Lung microvascular endothelial cell (primary cell): ENCODE measurements around the gene ABCF2. TPM values are rescaled to one million over a fixed set of nuclear protein-coding genes. Genes with fewer than 3 reads are reported as not detected.

Experiments
- DNase-seq, 2 donors: peaks; one replicate each; pipeline versions ENCODE4 v3.0.0 to v3.0.0-alpha.2; 2010; ENCODE audit warnings: low read depth in 2 of 2
- total RNA-seq: library from RNA; depleted of rRNA; stranded (reverse); fragments of >200 nt; gene quantifications from 2 replicates; pipeline ENCODE4 v1.2.1, GENCODE V29; 2014

The ABCF2 gene
- total RNA-seq, 1 donor from 2014 or later: 39.5 TPM

DNA sequence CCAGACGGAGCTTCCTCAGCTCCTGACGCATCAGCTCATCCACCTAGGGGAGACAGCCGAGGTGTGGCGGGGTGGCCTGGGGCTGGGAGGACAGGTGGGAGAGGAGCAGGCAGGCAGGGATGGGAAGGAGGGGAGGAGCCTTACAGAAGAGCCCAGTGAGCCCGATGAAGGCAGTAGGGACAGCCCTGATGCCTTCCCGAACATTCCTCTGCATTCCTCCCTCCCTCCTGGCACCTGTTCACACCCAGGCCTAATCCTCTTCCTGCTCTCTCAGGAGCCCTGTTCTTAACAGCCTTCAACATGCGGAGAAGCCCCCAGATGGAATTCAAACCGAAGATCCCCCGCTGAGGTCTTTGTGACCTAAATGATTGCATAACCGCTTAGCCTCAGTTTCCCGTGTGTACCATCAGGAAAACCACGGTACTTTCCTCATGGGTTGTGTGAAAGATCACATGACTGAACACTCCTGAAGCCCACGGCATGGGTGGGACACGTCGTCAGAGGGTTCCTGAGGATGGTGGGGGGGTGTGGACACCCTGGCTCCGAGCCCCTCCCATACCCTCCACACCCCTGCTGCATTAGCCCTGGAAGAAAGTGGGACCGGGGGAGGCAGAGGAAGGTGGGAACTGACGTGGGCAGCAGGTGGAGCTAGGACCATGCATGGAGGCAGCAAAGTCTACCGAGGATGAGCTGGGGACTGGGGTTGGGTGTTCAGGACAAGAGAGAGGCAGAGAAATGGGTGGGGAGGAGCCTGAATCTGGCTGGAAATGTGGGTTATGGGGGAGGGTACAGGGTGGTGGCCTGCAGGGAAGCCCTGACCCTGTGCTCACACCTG lies 31.2 kb downstream of the ABCF2 start:
- DNase-seq: no peak

DNA sequence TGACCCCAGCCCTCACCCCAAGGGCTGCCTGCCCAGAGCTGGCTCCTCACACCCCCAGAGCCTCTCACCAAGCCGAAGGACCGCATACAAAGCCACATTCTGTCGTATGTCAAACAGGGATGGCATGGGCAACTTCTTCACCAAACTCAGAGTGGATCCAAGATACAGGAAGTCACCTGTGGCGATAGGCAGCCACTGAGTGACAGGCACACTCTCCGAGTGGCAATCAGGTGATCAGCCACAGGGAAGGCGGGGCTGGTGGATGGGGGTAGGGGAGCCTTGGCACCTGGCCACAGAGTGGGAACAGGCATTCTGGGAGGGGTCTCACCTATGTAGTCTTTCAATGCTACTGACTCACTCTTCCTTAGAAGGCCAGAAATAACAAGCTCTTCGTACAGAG lies 32.8 kb downstream of the ABCF2 start:
- no peak for DNase-seq

DNA sequence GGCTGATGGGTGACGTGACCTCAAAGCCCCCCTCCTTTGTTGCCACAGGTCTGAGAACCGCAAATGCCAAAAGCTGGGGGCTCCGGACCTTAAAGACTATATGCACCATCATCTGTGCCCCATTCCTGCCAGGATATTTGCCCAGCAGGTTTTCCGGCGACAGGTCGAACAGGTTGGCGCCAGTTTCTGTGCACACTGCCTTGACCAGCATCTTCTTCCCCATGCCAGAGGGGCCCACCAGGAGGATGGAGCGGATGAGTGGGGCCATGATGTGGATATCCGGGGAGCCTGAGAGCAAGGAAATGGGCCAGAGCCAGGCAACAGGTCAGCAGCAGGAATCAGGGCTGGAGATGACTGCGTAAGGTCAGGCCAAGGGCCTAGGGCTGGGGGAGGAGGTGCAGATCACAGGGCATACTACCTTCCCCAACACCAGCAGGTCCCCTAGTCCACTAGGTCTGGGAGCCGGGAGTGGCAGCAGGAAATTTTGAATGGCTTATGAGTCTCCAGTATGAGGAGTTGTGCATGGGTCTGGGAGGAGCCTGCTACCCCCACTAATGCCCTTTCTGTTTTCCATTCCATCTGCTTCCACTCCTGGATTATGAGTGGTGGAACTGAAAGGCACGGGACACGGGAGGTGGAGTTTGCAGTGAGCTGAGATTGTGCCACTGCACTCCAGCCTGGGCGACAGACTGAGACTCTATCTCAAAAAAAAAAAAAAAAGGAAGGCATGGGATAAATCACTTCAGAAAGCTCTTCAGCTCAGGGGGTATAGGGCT lies 33.6 kb downstream of the ABCF2 start:
- DNase-seq: no peak

DNA sequence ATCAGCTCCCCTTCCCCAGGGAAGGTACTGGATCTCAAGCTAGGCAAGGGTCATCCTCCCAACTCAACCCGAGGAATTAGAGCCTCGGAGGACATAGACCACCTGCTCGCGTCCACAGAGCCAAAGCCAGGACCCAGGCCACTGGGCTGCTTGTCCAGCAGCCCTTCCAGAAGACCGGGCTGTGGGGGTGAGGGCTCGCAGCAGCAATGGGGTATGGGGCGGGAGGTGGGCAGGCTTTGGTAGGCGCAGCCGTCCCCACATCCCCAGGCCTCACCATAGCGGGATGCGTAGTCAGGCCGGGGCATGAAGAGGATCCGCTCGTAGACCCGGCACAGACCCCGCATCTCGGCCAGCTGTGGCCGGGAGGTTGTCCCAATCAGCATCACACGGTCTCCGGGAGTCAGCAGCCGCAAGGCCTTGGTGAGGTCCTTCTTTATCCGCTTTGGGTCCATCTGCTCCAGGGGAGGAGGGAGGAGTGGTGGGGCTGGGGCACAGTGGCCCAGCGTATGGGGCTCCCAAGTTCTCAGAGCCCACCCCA lies 34.9 kb downstream of the ABCF2 start:
- DNase-seq: no peak

DNA sequence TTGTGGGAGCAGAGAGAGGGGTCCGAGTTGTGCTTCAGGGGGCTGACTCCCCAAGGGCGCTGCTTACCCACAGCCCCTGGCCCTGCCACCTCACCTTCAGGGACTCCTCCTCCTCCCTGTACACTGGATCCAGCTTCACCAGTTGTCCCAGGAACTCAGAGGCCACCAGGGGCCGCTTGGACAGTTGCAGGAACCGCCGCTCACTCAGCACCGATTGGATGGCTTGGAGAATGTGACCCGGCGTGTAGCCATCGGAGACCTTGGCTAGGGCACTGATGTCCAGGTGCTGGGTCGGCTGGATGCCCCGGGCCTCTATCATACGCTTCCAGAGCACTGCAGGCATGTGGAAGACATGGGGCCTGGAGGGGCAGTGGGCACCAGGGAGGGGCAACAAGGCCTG lies 35.5 kb downstream of the ABCF2 start:
- DNase-seq: peak in 1 of 2 donors; percentile 11

DNA sequence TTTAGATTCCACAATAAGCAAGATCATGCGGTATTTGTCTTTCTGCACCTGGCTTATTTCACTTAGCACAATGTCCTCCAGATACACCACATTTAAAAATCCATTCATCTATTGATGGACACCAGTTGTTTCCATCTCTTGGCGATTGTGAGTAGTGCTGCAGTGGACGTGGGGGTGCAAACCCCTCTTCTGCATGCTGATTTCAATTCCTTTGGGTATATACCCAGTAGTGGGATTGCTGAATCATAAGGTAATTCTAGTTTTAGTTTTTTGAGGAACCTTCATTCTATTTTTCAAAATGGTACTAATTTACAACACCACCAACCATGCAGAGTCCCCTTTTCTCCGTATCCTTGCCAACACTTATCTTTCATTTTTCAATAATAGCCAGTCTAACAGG lies 38.0 kb downstream of the ABCF2 start:
- DNase-seq: no peak

DNA sequence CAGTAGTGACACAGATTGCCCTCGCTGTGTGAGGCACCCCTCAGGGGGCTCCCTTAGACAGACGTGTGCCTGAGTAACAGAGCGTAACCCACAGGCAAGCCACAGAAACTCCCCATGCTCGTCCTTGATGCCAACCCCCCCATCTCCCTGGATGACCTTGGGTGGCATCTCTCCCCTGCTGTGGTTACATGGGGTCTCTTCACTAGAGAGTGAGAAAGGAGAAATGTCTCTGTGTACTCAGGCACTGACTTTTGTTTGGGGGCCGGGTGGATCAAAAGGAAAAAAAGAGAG lies 38.8 kb downstream of the ABCF2 start:
- no peak for DNase-seq

DNA sequence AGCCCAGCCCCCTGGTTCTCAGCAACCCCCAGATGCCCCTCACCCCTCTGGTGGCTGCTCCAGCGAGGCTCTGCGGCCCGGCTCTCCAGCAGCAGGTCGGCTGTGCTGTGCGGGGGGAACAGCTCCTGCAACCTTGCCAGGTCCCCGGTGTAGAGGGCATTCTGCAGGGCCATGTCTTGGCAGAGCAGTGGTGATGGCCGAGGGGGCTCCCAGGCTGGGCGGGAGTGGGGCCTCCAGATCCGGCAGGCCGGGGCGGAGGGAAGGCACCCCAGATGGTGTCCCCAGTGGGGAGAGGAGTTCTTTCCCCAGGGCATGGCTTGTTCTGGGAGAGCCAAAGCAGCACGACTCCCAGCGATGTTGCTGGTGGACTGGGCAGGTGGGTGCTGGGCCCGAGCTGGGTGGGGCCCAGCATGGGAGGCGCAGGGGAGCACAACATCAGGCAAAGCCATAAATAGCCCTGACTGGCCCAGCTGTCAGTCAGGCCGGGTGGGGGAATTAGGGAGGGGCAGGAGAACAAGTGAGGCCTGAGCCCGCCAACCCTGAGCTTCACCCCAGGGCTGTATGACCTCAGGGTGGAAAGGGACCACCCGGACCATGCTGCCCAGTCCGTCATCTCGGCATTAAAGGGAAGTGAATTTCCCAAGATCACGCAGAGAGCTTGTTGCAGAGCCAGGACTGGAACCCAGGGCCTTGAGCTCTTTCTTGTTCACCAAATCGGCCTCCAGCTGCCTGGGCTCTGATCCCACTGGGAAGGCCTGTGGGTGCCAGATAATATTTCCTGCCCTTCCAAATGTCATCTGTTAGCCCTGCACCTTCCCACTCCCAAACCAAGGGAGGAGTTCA lies 39.4 kb downstream of the ABCF2 start:
- DNase-seq: no peak

DNA sequence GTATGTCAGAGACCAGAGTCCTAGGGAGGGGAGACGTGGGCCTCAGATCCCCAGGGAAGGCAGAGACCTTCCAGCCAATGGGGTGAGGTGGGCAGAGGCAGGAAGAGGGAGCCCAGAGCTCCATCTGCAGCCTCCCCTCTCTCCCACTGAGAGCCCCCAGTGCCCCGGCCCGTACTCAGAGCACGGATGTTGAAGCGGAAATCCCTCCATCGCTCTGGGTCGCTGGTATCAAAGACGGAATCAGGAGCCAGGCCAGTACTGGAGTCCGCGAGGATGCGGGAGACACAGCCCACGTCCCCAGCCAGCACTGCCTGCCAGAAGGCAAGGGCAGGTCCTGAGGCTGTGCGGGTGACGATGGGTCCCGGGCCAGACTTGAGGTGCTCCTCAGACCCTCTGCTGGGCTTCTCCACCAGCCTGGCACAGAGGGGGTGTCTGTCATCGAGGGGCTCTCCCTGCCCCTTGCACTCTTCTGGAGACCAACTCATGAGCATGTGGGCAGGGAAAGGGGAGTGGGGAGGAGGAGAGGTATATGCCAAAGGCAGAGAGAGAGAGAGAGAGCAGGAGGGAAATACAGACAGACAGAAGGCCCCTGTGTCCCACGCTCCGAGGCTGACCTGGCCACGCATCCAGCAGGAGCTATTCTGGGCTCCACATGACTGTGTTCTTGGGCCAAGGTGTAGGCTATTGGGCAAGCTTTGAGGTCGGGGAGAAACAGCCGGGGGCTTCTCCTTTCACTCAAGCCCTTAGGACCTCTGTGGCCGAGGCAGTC lies 40.2 kb downstream of the ABCF2 start, which contains the start of gene ASB10:
Gene ASB10, minus strand, starts transcription at position 611 of the 769 bp plus-strand sequence. Its CDS starts 120 bp downstream, at position 491.
- DNase-seq: no peak

DNA sequence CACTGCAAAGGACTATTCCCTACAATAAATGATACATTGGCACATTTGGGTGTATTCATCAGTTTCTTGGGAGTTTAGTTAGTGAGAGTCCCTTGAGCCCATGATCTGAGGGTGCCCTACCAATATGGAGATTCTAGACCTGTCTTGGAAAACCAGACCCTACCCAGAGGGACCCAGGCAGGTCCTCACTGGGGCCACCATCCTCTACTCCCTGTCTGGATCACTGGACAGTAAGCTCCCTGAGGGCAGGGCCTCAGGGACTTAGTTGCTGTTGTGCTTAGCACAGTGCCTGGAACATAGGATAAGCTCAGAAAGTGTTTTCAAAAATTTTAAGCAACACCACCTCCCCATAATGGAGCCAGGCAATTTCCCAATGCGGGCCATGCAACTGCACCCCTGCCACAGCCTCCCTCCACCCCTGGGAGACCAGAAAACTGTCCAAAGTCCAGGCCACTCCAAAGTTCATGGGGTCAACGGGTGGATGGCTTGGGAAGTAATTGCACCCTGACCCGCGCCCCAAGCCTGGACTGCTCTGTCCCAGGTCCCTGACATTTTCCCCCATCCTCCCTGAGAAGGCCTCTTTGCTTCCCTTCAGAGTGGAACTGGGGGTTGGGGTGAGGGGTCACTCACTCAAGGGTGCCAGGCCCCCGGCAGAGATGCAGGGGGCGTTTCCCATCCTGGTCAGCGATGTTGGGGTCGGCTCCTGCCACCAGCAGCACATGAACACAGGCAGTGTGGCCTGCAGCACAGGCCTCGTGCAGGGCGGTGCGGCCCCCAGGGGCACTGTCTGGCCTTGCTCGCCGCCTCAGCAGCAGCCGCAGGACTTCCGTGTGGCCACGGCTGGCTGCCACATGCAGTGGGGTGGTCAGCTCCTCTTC lies 41.0 kb downstream of the ABCF2 start:
- no peak for DNase-seq

DNA sequence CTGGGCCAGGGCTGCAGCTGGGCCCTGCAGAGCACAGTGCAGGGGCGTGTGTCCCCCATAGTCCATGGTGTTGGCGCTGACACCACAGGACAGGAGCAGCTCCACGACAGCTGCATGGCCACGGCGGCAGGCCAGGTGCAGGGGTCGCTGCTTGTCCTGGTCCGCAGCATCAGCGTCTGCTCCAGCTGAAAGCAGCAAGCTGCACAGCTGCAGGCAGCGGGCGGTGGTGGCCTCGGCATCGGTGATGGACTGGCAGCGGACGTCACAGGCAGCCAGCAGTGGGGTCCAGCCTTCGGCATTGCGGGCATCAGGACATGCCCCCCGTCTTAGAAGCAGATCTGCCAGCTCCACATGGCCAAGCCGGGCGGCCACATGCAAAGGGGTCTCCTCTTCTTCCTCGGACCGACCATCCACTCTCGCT lies 46.0 kb downstream of the ABCF2 start:
- DNase-seq: no peak

DNA sequence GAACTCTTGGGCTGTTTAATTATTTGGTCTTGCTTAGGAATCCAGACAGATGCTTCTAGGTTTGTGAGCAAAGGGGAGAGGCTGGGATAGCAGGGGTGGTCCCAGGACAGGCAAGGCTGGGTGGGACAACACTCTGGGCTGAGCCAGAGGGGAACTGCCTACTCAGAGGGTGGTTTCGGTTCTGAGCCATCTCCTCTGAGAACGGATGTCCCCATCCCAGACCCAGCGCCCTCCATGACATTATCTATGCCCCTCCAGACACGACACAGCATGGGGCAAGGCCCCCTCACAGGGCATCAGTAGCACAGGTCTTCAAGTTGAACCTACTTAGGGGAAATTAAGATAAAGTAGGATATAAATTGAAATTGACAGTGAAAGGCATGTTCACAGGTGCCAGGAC lies 47.1 kb downstream of the ABCF2 start:
- DNase-seq: no peak

DNA sequence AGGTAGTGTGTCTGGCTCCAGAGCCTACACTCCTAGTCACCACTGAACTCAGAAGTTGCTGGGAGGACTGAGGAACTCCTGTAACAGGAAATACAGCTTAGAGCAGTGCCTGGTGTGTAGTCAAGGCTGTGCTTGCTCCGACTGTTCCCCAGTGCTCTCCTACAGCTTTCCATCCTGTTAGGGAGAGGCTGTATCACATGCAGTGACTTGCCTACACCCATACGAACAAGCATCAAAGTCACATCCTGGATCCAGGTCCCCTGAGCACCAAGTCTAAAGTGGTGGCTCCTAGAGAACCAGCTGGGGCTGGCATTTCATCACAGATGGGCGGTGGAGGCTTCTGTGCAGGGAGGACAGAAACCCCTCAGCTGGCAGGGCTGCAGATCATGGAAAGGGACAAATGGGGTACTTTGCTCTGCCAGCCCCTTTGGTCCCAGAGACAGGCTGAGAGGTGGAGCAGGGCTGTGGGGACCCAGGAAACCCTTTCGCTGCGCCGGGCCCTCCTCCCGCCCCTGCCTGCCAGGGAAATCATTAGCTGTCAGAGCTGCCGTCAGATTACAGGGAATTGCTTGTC lies 47.6 kb downstream of the ABCF2 start:
- DNase-seq: no peak

DNA sequence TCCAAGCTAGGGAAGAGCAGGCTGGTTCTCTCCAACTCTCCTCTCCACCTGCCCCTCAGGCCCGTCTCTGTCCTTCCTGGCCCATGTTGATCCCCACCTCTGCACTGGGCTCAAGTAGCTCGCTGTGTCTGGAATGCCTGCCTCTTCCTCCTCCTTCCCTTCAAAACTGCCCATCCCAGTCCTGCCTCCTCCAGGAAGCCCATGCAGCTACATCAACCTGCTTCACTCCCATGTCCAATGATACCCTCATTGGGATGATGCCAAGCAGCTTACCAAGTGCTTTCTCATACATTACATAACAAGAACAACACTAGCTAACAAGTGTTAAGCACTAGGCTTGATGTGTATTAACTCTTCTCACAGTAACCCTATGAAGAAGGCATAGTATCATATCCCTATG lies 48.2 kb downstream of the ABCF2 start:
- no peak for DNase-seq

DNA sequence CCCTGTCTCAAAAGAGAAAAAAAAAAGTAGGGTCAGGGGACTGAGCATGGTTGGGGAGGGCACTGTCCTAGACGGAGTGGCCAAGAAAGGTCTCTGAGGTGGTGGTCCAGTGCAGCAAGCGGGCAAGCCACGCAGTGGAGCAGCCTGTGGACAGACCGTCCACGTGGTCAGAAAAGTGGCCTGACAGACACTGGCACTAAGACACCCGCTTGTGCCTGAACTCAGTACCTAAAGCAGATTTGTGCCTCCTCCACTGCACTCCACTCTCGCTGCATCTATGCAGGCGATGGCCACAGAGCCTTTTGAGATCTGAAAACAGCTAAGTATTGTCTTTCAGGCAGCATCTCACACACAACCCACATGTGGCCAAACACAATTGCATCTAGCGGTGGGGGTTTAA lies 48.8 kb downstream of the ABCF2 start:
- no peak for DNase-seq

DNA sequence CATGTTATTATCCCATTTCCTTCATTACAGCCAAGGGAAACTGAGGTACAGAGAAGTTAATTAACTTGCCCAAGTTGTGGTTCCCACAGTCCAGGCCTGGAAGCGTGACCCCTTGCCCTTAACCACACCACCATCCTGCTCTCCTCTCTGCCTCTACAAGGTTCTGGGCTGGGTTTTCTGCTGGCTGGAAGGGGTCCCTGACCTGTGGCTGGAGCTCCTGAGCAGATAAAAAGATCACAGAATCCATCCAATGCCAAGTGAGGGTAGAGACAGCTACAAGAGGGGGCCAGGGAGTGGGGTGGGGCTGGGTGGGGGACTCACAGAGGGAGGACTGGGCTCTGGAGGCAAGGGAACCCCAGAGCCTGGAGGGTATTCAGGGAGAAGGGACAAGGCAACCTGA lies 49.7 kb downstream of the ABCF2 start:
- no peak for DNase-seq

DNA sequence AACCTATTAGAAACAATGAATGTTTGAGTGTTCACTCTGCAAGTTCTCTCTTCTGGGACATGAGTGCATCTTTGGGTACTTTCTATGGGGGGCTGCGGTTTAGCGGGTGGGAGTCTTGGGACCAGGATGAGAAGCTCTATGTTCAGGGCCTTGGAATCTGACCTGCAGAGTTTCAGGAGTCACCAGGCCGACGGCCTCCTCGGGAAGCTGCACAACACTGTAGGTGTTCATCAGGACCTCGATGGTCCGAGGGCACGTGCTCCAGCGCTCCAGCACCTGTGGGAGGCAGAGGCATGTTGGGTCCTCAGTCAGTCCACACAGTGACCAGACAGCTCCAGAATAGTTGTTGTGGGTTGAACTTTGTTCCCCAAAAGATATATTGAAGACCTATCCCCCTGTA lies 50.6 kb downstream of the ABCF2 start:
- no peak for DNase-seq

DNA sequence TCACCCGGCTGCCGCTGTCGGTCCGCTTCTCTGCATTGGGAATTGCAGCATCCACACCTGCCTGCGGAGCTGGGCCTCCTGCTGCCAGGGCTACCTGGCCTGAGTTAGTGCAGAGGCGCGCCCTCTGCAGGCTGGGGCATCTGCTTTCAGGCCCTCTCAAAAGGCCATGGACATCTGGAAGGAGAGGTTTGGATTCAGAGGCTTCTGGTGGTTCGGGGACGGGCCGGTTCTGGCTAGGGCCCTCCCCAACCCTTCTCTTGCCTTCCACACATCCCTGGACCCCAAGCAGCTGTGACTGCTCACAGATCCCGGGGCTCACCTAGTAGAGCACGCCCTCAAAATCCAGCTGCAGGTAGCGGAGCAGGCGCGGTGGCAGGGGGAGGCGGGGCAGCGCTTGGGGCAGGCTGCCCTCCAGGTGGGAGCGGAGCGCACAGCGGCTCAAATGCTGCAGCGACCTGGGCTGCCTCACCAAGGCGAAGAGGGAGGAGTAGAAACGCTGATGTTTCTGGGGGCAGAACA lies 51.2 kb downstream of the ABCF2 start:
- DNase-seq: no peak

DNA sequence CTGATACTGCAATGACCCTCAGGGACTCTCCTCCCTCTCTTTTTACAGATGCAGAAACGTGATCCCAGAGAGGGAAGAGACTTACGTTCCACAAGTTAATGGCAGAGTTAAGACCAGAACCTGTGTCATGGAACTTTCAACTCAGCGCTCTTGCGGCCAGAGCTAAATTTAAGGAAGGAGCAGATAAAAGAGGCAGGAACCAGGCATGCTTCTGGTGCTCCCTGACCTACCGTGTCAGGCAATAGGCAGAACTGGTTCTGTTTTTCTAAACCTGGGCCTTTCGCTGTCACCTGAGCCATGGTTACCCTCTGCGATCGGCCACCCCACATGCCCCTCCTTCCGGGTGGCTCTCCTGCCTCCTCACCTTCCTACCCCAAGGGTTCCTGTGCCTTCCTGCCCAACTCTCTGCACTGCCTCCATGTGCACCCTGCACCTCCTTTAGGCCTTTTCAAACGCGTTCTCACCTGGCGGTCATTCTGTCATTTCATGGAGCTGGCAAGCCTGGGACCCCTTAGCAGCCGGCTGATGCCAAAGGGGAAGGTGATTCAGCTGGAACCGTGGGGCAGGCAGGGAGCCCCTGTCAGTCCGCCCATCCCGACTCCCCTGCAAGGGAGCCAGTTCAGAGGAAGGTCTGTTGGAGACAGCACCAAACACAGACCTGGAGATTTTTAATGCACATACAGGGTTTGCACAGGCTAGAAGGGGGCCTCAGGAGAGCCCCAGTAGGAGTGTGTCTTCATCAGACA lies 51.8 kb downstream of the ABCF2 start:
- no peak for DNase-seq
